HG03139 (cell line): ENCODE results near the gene NEDD9.

ENCODE experiments used
- ATAC-seq: cut with Tn5 transposase; IDR thresholded peaks from one replicate; pipeline ENCODE4 v1.9.1; 2021; ENCODE audit not compliant: unreplicated experiment

NEDD9 gene

GRCh38 chr6:11183761-11184362, 48.6 kb downstream of the NEDD9 start:
- no peak for ATAC-seq

- no peak for ATAC-seq
Measured at GRCh38 chr6:11181478-11182136, 50.9 kb downstream of the NEDD9 start.

GRCh38 chr6:11179419-11180202, 52.9 kb downstream of the NEDD9 start:
- ATAC-seq = no peak

- ATAC-seq = no peak
Measured at GRCh38 chr6:11179088-11179418, 53.4 kb downstream of the NEDD9 start.

- ATAC-seq = no peak
Measured at GRCh38 chr6:11177271-11177670, 55.2 kb downstream of the NEDD9 start.

- no peak for ATAC-seq
Measured at GRCh38 chr6:11174242-11174611, 58.2 kb downstream of the NEDD9 start.

DNA sequence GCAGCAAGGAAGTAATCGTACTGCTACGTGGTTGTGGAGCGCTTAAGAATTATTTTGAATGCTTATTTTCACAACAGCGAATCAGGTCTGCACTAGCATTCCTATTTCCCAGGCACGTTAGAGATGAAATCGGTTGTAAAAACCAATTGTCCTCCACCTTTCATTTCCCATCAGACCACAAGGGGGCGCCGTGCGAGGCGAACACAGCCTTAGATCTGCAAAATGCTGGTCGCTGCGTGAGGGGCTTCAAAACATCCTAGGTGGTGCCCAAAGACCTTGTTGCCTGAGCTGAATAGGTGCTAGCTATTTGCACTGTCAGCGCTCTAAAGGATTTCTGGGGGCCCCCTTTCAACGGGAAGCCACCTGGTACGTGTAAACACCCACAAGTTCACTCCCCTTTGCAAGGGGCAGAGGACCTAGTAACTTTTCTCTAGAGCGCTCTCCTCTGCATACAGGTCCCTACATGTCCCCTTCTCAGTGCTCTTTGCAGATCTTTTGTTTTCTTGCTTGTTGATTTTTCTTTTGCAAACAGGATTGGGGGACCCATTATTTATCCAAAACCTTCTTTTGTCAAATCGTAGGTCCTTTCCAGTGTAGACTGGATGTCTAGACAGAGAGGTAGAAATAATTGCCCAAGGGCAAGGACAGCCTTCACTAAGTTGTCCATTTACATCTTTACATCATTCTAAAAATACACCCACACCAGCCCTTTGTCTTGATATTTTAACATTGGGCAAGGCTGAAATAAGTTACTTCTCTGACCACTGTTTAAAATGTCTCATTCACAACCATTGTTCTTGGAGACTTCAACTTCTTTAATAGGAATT, 59.8 kb downstream of the NEDD9 start:
- no peak for ATAC-seq

DNA sequence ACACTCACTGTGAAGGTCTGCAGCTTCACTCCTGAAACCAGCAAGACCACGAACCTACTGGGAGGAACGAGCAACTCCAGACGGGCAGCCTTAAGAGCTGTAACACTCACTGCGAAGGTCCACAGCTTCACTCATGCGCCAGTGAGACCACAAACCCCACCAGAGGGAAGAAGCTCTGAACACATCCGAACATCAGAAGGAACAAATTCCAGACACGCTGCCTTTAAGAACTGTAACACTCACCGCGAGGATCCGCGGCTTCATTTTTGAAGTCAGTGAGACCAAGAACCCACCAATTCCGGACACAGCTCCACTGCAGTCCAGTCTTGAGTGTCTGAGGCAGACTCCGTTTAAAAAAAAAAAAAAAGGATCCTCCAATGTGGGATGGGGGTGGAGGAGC, 60.5 kb downstream of the NEDD9 start:
- ATAC-seq = no peak

GRCh38 chr6:11168091-11168635, 64.3 kb downstream of the NEDD9 start:
- ATAC-seq = no peak

DNA sequence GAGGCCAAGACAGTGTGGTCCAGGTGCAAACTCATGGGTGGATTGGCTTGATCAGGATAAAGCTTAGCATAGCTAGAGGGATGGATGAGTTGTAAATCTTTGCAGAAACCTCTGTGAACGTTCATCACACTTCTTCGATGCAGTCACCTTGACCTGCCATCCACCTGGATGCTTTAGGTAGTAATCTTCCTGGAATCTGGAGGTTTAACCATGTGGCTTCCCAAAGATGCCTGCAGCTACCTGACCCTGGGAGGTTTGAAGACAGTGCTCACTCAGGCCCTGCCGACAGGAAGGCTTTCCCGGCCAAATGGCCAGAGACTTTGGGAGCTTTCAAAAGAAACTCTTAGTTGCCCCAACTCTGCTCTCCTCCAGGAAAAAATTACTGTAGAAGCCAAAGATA, 65.5 kb downstream of the NEDD9 start:
- ATAC-seq = no peak

- ATAC-seq = no peak
Measured at GRCh38 chr6:11164717-11165646, 67.5 kb downstream of the NEDD9 start.

- ATAC-seq = no peak
Measured at GRCh38 chr6:11163932-11164331, 68.5 kb downstream of the NEDD9 start.

- ATAC-seq = no peak
Measured at GRCh38 chr6:11162262-11162661, 70.2 kb downstream of the NEDD9 start.

DNA sequence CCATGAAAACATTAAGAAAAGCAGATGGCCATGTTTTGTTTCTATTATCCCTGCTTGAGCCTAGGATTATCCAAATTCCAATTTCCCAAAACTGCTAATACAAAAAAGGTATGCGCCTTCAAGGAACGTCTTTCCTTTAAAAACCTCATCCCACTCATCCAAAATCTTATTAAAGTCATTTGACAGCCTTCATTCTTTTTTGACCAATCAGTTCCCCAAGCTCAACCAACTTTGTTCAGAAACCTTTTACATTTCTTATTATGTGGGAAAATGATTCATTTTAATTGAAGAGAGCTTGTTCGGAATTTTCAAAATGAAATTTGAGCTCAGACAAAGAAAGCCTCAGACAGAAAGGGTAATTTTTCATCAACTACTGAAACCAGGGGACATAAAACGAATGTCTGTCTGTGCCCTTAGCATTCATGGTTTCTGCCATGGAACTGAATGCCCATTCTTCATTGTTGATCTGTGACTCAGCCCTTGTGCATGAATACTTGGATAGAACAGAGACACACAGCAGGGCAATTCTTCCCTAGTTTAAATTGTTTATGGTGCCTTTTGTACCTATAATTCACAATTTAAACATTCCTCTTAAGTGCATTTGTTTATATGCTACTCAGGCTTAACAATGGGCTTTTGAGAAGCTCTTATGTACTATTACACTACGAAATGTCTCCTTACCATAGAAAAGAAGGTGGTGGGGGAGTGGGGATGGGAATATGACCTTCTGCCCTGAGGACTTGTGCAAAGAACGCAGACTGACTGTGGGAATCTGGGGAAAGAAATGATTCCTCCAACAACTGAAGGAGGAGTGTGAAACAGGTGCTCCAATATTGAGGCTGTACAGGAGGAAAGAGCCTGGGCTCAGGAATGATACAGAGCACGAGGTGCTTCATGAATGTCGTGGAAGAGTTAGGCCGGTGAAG, 71.2 kb downstream of the NEDD9 start:
- ATAC-seq = no peak

- ATAC-seq = no peak
Measured at GRCh38 chr6:11160199-11160598, 72.3 kb downstream of the NEDD9 start.

DNA sequence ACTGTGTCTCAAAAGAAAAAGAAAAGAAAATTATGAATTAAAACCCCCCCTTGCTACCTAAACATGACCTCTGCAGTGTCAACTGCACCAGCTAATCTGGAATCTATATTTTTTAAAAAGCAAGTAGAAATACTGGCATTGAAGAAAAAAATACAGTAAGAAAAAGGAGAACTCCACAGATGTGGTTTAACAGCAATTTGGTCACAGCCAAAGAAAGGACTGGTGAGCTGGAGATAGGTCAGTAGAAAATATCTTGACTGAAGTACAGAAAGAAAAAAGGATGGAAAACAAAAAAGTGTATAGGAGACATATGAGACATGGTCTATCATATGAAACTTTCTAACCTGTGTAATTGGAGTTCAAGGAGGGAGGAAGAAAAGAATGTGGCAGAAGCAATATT, 76.9 kb downstream of the NEDD9 start:
- no peak for ATAC-seq

DNA sequence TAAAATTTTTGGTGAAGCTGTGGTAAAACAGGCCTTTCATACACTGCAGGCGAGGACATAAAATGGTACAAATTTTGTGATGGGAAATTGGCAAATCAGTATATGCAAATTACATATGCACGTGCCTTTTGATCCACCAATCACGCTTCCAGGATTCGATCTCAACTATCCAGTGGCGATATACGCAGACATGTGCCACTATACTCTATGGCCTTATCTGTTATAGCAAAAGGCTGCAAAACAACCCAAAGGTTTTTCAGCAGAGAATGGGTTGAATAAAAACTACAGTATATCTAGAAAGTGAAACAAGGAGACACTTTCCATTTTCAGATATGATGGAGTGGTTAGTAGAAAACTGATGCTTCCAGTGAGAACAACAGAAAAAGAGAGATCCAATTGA, 79.0 kb downstream of the NEDD9 start:
- no peak for ATAC-seq

GRCh38 chr6:11152581-11152980, 79.9 kb downstream of the NEDD9 start:
- no peak for ATAC-seq

DNA sequence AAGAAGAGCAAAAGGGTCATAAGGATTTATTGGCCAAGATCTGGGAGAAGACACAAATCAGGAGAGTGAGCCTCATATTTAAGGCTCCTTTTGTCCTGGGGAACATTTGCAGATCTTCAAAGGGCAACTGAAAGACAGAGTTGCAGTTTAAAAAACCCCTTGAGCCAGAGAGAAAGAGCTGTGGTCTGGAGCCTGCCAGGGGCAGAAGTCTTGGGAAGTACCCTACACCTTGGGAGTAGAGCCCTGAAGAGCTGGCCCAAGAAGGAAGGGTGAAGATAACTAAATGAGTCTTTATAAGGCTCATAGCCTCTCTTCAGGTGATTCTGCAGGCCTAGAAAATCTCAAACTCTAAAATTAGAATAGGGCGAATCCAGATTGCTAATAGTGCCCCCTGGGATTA, 81.0 kb downstream of the NEDD9 start:
- ATAC-seq = no peak
